ENCODE measurements around the gene CCDC63. TPM values are rescaled to one million over a fixed set of nuclear protein-coding genes. Genes with fewer than 3 reads are reported as not detected.

CCDC63 gene
- total RNA-seq, 1 donor from 2014 or later = not detected

DNA sequence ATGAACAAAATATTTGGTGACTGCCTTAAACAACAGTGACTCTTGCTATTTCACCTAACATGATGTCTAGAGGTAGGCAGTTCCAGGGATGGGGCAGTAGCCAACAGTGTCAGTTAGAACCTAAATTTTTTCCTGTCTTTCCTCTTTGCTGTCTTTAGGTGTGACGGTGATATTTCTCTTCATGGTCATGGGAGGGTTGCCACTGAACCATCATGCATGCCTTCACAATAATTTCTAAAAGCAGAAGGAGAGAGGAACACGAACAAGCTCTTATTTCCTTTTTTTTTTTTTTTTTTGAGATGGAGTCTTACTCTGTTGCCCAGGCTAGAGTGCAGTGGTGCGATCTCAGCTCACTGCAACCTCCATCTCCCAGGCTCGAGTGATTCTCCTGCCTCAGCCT is 2.4 kb downstream of the CCDC63 start:
- no peak overlapping the region for H3K27ac ChIP-seq

DNA sequence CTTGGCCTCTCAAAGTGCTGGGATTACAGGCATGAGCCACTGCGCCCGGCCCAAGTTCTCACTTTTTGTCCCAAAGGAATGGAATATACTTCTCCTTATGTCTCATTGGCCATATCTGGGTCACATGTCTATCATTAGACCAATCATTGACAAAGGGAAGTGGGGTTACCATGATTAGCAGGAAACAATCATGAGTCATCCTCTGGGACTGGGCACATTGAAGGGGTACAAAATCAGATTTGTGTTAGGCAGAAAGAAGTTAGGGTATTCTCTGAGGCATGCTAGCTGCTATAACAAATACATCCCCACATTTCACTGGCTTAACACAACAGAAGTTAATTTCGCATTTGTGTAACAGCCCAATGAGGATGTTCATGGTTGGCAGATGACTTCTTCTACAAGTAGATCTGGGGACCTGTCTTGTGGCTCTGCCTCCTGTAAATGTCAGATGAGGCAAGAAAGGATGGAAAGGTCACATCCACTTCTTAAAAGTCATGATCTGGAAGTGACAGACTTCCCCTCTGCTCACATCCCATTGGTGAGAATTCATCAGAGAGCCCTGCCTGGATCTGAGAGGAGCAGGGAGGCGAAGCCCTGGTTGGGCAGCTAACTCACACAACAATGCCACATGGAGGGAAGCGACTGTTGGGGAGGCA is 3.1 kb downstream of the CCDC63 start:
- no peak for DNase-seq
- Histone ChIP-seq H3K4me3 (no peak overlapping the region), H3K27ac (no peak overlapping the region), H3K27me3 (ENCODE audit: low read depth) (peaks cover 27% of the 10 kb centered on the region), H3K4me1 (no peaks in the 10 kb centered on the region), H3K9me3 (no peaks in the 10 kb centered on the region), H3K36me3 (no peaks in the 10 kb centered on the region)
- intact Hi-C loops (cut with DNase I) = no loop called here
- TF ChIP-seq, protein P1, sequence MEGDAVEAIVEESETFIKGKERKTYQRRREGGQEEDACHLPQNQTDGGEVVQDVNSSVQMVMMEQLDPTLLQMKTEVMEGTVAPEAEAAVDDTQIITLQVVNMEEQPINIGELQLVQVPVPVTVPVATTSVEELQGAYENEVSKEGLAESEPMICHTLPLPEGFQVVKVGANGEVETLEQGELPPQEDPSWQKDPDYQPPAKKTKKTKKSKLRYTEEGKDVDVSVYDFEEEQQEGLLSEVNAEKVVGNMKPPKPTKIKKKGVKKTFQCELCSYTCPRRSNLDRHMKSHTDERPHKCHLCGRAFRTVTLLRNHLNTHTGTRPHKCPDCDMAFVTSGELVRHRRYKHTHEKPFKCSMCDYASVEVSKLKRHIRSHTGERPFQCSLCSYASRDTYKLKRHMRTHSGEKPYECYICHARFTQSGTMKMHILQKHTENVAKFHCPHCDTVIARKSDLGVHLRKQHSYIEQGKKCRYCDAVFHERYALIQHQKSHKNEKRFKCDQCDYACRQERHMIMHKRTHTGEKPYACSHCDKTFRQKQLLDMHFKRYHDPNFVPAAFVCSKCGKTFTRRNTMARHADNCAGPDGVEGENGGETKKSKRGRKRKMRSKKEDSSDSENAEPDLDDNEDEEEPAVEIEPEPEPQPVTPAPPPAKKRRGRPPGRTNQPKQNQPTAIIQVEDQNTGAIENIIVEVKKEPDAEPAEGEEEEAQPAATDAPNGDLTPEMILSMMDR (IDR thresholded peaks at IDR 0.05) = no peak
- peak in 1 of 2 donors; percentile 46 for ATAC-seq

More for the DNA sequence above, 2.4 kb downstream of the CCDC63 start:
- intact Hi-C loops (cut with DNase I) = no loop called here
- H3K27me3 ChIP-seq (ENCODE audit: low read depth) = peaks cover 27% of the 10 kb centered on the region
- no peak overlapping the region for H3K4me3 ChIP-seq
- TF ChIP-seq, protein P1 (IDR thresholded peaks at IDR 0.05) = no peak
- no peaks in the 10 kb centered on the region for H3K36me3 ChIP-seq
- H3K4me1 ChIP-seq = no peaks in the 10 kb centered on the region
- ATAC-seq = no peak
- H3K9me3 ChIP-seq = no peaks in the 10 kb centered on the region
- no peak for DNase-seq

DNA sequence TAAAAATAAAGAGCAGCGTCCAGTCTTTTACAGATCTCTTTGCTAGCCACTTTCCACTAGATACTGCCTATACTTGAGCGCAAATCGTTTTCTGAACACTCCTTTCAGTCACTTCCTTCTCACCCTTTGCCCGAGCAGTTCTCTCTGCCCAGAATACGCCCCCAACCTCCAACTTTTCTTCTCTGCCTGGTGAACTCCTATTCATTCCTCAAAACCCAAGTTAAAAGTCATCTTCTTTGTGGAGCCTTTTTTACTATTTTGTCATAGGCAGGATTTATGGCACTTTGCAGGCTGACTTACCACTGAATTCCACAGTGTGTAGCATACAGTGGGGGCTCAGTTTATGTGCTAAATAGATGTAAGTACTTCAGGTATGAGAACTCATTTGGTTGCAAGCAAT is 4.0 kb downstream of the CCDC63 start:
- intact Hi-C loops (cut with DNase I) = no loop called here
- TF ChIP-seq, protein P1 (IDR thresholded peaks at IDR 0.05) = no peak
- DNase-seq (no peak), ATAC-seq (no peak)
- H3K27me3 ChIP-seq (ENCODE audit: low read depth) = peaks cover 24% of the 10 kb centered on the region
- no peak overlapping the region for H3K27ac ChIP-seq
- H3K36me3 ChIP-seq = no peaks in the 10 kb centered on the region
- H3K9me3 ChIP-seq = no peaks in the 10 kb centered on the region
- H3K4me1 ChIP-seq = no peaks in the 10 kb centered on the region
- no peak overlapping the region for H3K4me3 ChIP-seq

DNA sequence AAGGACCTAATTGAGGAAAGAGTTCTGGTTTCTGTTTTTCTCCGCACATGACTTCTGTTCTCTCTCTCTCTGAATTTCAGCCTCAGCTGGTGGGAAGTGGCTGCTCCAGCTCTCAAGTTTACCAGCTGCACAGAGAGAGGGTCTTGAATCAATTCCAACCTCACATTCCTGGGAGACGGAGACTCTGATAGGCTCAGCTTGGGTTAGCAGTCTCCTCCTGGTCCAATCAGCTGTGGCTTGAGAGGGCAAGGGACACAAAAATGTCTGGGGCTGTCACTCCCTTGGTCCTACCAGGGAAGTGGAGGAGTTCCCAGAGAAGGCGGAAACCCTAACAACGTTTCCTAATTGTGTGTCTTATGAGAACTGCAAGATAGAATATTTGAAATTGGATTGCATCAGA is 7.0 kb downstream of the CCDC63 start:
- Histone ChIP-seq H3K27ac (no peak overlapping the region), H3K9me3 (no peaks in the 10 kb centered on the region), H3K36me3 (no peaks in the 10 kb centered on the region), H3K4me3 (no peak overlapping the region), H3K4me1 (no peaks in the 10 kb centered on the region), H3K27me3 (ENCODE audit: low read depth) (no peaks in the 10 kb centered on the region)
- DNase-seq = no peak
- intact Hi-C loops (cut with DNase I) = no loop called here
- TF ChIP-seq, protein P1 (IDR thresholded peaks at IDR 0.05) = no peak
- peak; percentile 67 to 76 for ATAC-seq

DNA sequence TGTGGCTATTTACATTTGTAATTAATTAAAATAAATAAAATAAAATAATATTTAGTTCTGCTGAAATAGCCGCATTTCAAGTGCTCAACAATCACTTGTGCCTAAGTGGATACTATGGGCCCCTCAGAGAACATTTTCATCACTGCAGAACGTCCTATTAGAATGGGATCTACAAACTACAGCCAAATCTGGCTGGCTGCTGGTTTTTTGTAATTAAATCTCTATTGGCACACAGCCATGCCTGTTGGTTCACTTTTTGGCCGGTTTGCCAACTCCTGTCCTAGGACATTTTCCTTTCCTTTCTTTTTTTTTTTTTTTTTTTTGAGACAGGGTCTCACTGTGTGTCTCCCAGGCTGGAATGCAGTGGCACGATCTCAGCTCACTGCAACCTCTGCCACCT is 9.8 kb downstream of the CCDC63 start:
- H3K27ac ChIP-seq = no peak overlapping the region
- no peaks in the 10 kb centered on the region for H3K9me3 ChIP-seq
- H3K4me3 ChIP-seq = no peak overlapping the region
- DNase-seq = no peak
- TF ChIP-seq, protein P1 (IDR thresholded peaks at IDR 0.05) = no peak
- H3K36me3 ChIP-seq = no peaks in the 10 kb centered on the region
- intact Hi-C loops (cut with DNase I) = no loop called here
- no peaks in the 10 kb centered on the region for H3K27me3 ChIP-seq (ENCODE audit: low read depth)
- no peaks in the 10 kb centered on the region for H3K4me1 ChIP-seq
- no peak for ATAC-seq

All from lower lobe of right lung (tissue), 2 donors.